Naive thymus-derived CD4-positive, alpha-beta T cell (primary cell): ENCODE results near the gene ELOA. TPM values are rescaled to one million over a fixed set of nuclear protein-coding genes. Genes with fewer than 3 reads are reported as not detected.

Experiments
- ATAC-seq: fragments of 150-1000 bp; cut with Tn5 transposase; 2 replicates; pipeline ENCODE4 v1.10.0; 2021; ENCODE audit warnings: mild to moderate bottlenecking, moderate library complexity
- CTCF ChIA-PET: fragments of 350-600 bp; sonication (Branson Sonifier 250); formaldehyde crosslinking; loops from one replicate; lab custom pipeline; 2021; ENCODE audit warnings: antibody characterized with exemption; lab: Charles Lee
- POLR2A ChIA-PET: fragments of 350-600 bp; sonication (Branson Sonifier 250); formaldehyde crosslinking; loops from one replicate; lab custom pipeline; 2021; ENCODE audit warnings: antibody characterized with exemption, inconsistent platforms; lab: Charles Lee
- DNase-seq, 9 donors: peaks; one replicate each; pipeline versions ENCODE4 v3.0.0 to v3.0.0-alpha.2; 2020 to 2022; ENCODE audit warnings: mixed read lengths in 1 of 9
- H3K27ac ChIP-seq: one replicate; pipeline ENCODE4 v1.7.0; 2013; ENCODE audit warnings: mild to moderate bottlenecking, low read depth, low read length, moderate library complexity
- H3K27me3 ChIP-seq, 2 donors: one replicate each; pipeline ENCODE4 v1.7.0; 2013; ENCODE audit warnings: low read length in 2 of 2, mild to moderate bottlenecking in 2 of 2, moderate library complexity in 2 of 2; ENCODE audit not compliant: control insufficient read depth in 2 of 2, insufficient read depth in 2 of 2
- H3K36me3 ChIP-seq, 3 experiments: 1 replicate in 2 of 3; 2 replicates in 1 of 3; pipeline ENCODE4 v1.7.0; 2013; ENCODE audit warnings: low read length in 3 of 3, mild to moderate bottlenecking in 3 of 3, moderate library complexity in 1 of 3; ENCODE audit not compliant: insufficient read depth in 3 of 3, control insufficient read depth in 2 of 3
- H3K4me1 ChIP-seq, 2 donors: one replicate each; pipeline ENCODE4 v1.7.0; 2013; ENCODE audit warnings: low read length in 2 of 2, mild to moderate bottlenecking in 2 of 2, moderate library complexity in 1 of 2; ENCODE audit not compliant: control insufficient read depth in 2 of 2, insufficient read depth in 2 of 2
- H3K4me3 ChIP-seq: 2 replicates; pipeline ENCODE4 v1.7.0; 2013; ENCODE audit warnings: mild to moderate bottlenecking, low read length
- H3K9me3 ChIP-seq, 3 experiments: 1 replicate in 2 of 3; 2 replicates in 1 of 3; pipeline ENCODE4 v1.7.0; 2013; ENCODE audit warnings: low read length in 3 of 3; ENCODE audit not compliant: control insufficient read depth in 2 of 3
- H3K27ac Mint-ChIP-seq, 9 donors: one replicate each; pipeline ENCODE4 v1.8.0; 2020 to 2022; ENCODE audit warnings: mixed read lengths in 9 of 9, mild to moderate bottlenecking in 8 of 9, moderate library complexity in 5 of 9, inconsistent platforms in 2 of 9
- H3K27me3 Mint-ChIP-seq, 5 donors: one replicate each; pipeline ENCODE4 v1.8.0; 2021 to 2022; ENCODE audit warnings: mixed read lengths in 5 of 5, mild to moderate bottlenecking in 1 of 5
- H3K36me3 Mint-ChIP-seq, 5 donors: one replicate each; pipeline ENCODE4 v1.8.0; 2020 to 2022; ENCODE audit warnings: mixed read lengths in 5 of 5, mild to moderate bottlenecking in 3 of 5, inconsistent platforms in 1 of 5
- H3K4me1 Mint-ChIP-seq, 7 donors: one replicate each; pipeline ENCODE4 v1.8.0; 2020 to 2022; ENCODE audit warnings: mixed read lengths in 7 of 7, mild to moderate bottlenecking in 3 of 7, inconsistent platforms in 1 of 7
- H3K4me3 Mint-ChIP-seq, 10 donors: one replicate each; pipeline ENCODE4 v1.8.0; 2020 to 2022; ENCODE audit warnings: mild to moderate bottlenecking in 10 of 10, mixed read lengths in 10 of 10, moderate library complexity in 6 of 10, inconsistent platforms in 2 of 10
- H3K9me3 Mint-ChIP-seq, 11 donors: one replicate each; pipeline ENCODE4 v1.8.0; 2020 to 2022; ENCODE audit warnings: mixed read lengths in 11 of 11, mild to moderate bottlenecking in 4 of 11, inconsistent platforms in 1 of 11, moderate library complexity in 1 of 11
- intact Hi-C, 2 donors: fragments of 100-400 bp; cut with micrococcal nuclease; formaldehyde crosslinking; loops; one replicate each; pipeline ENCODE4 v1.15.1; 2023
- polyA plus RNA-seq, 2 donors: library from polyadenylated mRNA; unstranded; fragments of 300-500 nt; fragmentation: Illumina TruSeq; gene quantifications; one replicate each; pipeline ENCODE4 v1.2.3, GENCODE V29; 2021
- total RNA-seq, 6 experiments: library from RNA in 5 of 6; stranded (reverse) in 5 of 6; gene quantifications; 1 replicate in 5 of 6; 2 replicates in 1 of 6; pipeline ENCODE4 v1.2.3 and lab custom pipeline; 2021 to 2026

Gene ELOA
- total and polyA plus RNA-seq, 7 experiments from 2014 or later = 20.3 to 36.1 (median 30.4) TPM

- Histone ChIP-seq H3K4me3 (no peak overlapping the region), H3K9me3 (no peaks in the 10 kb centered on the region), H3K27ac (no peak overlapping the region), H3K36me3 (peaks cover 0 to 45% (median 0%) of the 10 kb centered on the region in 3 experiments), H3K27me3 (no peaks in the 10 kb centered on the region), H3K4me1 (peaks cover 7 to 15% of the 10 kb centered on the region in 2 donors)
- ChIA-PET POLR2A (interaction anchor here (0.6 to 7.3 kb wide), 5 partner anchors 9 to 1835 kb away, joined by 3 to 53 read pairs (median 3); partner anchors contain the start of gene PITHD1), CTCF (interaction anchor here (1.0 kb wide), 1 partner anchor 119 kb away, joined by 3 read pairs; no protein-coding TSS in a partner anchor)
- ATAC-seq (no peak), DNase-seq (no peak)
- Mint-ChIP-seq H3K27ac (peak overlapping the region in 2 of 9 donors; percentile 22 to 72), H3K27me3 (no peaks in the 10 kb centered on the region), H3K4me1 (peaks cover 6 to 25% (median 15%) of the 10 kb centered on the region in 7 donors), H3K9me3 (no peaks in the 10 kb centered on the region), H3K36me3 (peaks cover 0 to 4% (median 0%) of the 10 kb centered on the region in 5 donors), H3K4me3 (no peak overlapping the region)
- intact Hi-C loops = no loop called here
Observed at GRCh38 chr1:23797478-23798448, 54.5 kb downstream of the ELOA start.

GRCh38 chr1:23798662-23799142 lies 55.4 kb downstream of the ELOA start:
- peaks cover 7 to 15% of the 10 kb centered on the region in 2 donors for H3K4me1 ChIP-seq
- POLR2A ChIA-PET = interaction anchor here (4.1 to 7.3 kb wide), 2 partner anchors 7 to 21 kb away, joined by 36 to 53 read pairs; partner anchors contain the start of genes LYPLA2 and PITHD1
- H3K36me3 Mint-ChIP-seq = peaks cover 0 to 6% (median 0%) of the 10 kb centered on the region in 5 donors
- no peak overlapping the region for H3K4me3 ChIP-seq
- H3K27ac ChIP-seq = peak overlapping the region; percentile 43
- CTCF ChIA-PET = interaction anchor here (1.0 kb wide), 1 partner anchor 118 kb away, joined by 3 read pairs; no protein-coding TSS in a partner anchor
- H3K4me1 Mint-ChIP-seq = peaks cover 6 to 25% (median 15%) of the 10 kb centered on the region in 7 donors
- H3K27me3 Mint-ChIP-seq = no peaks in the 10 kb centered on the region
- no peaks in the 10 kb centered on the region for H3K9me3 ChIP-seq
- H3K36me3 ChIP-seq = peaks cover 0 to 37% (median 0%) of the 10 kb centered on the region in 3 experiments
- no peak for DNase-seq
- intact Hi-C loops = no loop called here
- H3K27me3 ChIP-seq = no peaks in the 10 kb centered on the region
- H3K27ac Mint-ChIP-seq = peak overlapping the region in 3 of 9 donors; percentile 39 to 52 (median 41)
- H3K4me3 Mint-ChIP-seq = peak overlapping the region in 6 of 10 donors; percentile 38 to 92 (median 80)
- ATAC-seq = no peak
- H3K9me3 Mint-ChIP-seq = no peaks in the 10 kb centered on the region

- peaks cover 0 to 11% (median 0%) of the 10 kb centered on the region in 5 donors for H3K36me3 Mint-ChIP-seq
- Histone ChIP-seq H3K4me1 (peaks cover 7 to 15% of the 10 kb centered on the region in 2 donors), H3K4me3 (peak overlapping the region; percentile 84), H3K9me3 (no peaks in the 10 kb centered on the region), H3K27me3 (no peaks in the 10 kb centered on the region), H3K27ac (peak overlapping the region; percentile 91), H3K36me3 (peaks cover 0 to 35% (median 0%) of the 10 kb centered on the region in 3 experiments)
- H3K4me3 Mint-ChIP-seq = peak overlapping the region in 9 of 10 donors; percentile 59 to 92 (median 85)
- no peaks in the 10 kb centered on the region for H3K27me3 Mint-ChIP-seq
- intact Hi-C loops = no loop called here
- POLR2A ChIA-PET = interaction anchor here (0.7 to 7.3 kb wide), 5 partner anchors 7 to 66 kb away, joined by 3 to 53 read pairs (median 36); partner anchors contain the start of genes HMGCL, LYPLA2 and PITHD1
- H3K4me1 Mint-ChIP-seq = peaks cover 6 to 25% (median 15%) of the 10 kb centered on the region in 7 donors
- H3K9me3 Mint-ChIP-seq = no peaks in the 10 kb centered on the region
- peak overlapping the region in 4 of 9 donors; percentile 55 to 92 (median 78) for H3K27ac Mint-ChIP-seq
- CTCF ChIA-PET = interaction anchor here (0.6 kb wide), 1 partner anchor 33 kb away, joined by 4 read pairs; no protein-coding TSS in a partner anchor
- ATAC-seq = no peak
- DNase-seq = no peak
Observed at GRCh38 chr1:23799255-23799569, 55.9 kb downstream of the ELOA start.

- ATAC-seq = no peak
Observed at GRCh38 chr1:23799570-23800399, 56.5 kb downstream of the ELOA start.

GRCh38 chr1:23800400-23801337 lies 57.4 kb downstream of the ELOA start, which contains the start of gene GALE:
Gene GALE, minus strand, starts transcription at chr1:23800754. Its CDS starts 1,747 bp downstream, at chr1:23799007.
- POLR2A ChIA-PET = interaction anchor here (0.6 to 7.3 kb wide), 14 partner anchors 9 to 1427 kb away, joined by 3 to 53 read pairs (median 6); partner anchors contain the start of genes ELOA, HMGCL, LYPLA2 and PITHD1
- CTCF ChIA-PET = interaction anchor here (0.9 to 2.6 kb wide), 3 partner anchors 9 to 29 kb away, joined by 3 to 9 read pairs (median 3); partner anchors contain the start of gene LYPLA2
- Mint-ChIP-seq H3K4me3 (peak within 1 kb of the TSS; percentile 79 to 94 (median 88)), H3K27me3 (no peaks in the 10 kb centered on the region), H3K27ac (peak within 1 kb of the TSS; percentile 81 to 95 (median 92)), H3K4me1 (peaks cover 6 to 25% (median 15%) of the 10 kb centered on the region in 7 donors), H3K9me3 (no peaks in the 10 kb centered on the region), H3K36me3 (peaks cover 0 to 11% (median 0%) of the 10 kb centered on the region in 5 donors)
- Histone ChIP-seq H3K9me3 (no peaks in the 10 kb centered on the region), H3K4me3 (peak within 1 kb of the TSS; percentile 84), H3K27me3 (no peaks in the 10 kb centered on the region), H3K27ac (peak within 1 kb of the TSS; percentile 91), H3K4me1 (peaks cover 7 to 15% of the 10 kb centered on the region in 2 donors), H3K36me3 (peaks cover 0 to 20% (median 0%) of the 10 kb centered on the region in 3 experiments)
- ATAC-seq = peak; percentile 97
- DNase-seq = peak; percentile 87 to 96 (median 94)
- intact Hi-C loops = loop anchor here (1.0 to 2.0 kb wide), 12 partner anchors 9 to 432 kb away; partner anchors contain the start of genes ELOA (in 2 of the 2), LYPLA2 (in 2 of the 2), PITHD1 (in 2 of the 2) and PNRC2 (in 2 of the 2)

More at GRCh38 chr1:23799570-23800399, 56.5 kb downstream of the ELOA start:
- Mint-ChIP-seq H3K4me3 (peak overlapping the region; percentile 79 to 94 (median 88)), H3K27ac (peak overlapping the region; percentile 4 to 94 (median 89)), H3K4me1 (peaks cover 6 to 25% (median 15%) of the 10 kb centered on the region in 7 donors), H3K9me3 (no peaks in the 10 kb centered on the region), H3K27me3 (no peaks in the 10 kb centered on the region), H3K36me3 (peaks cover 0 to 15% (median 0%) of the 10 kb centered on the region in 5 donors)
- no peaks in the 10 kb centered on the region for H3K27me3 ChIP-seq
- peaks cover 7 to 15% of the 10 kb centered on the region in 2 donors for H3K4me1 ChIP-seq
- intact Hi-C loops = loop anchor here (1.0 to 2.0 kb wide), 12 partner anchors 8 to 431 kb away; partner anchors contain the start of genes ELOA (in 2 of the 2), LYPLA2 (in 2 of the 2), PITHD1 (in 2 of the 2) and PNRC2 (in 2 of the 2)
- H3K27ac ChIP-seq = peak overlapping the region; percentile 91
- peak in 1 of 9 donors; percentile 36 for DNase-seq
- H3K9me3 ChIP-seq = no peaks in the 10 kb centered on the region
- peak overlapping the region; percentile 84 for H3K4me3 ChIP-seq
- POLR2A ChIA-PET = interaction anchor here (0.7 to 7.3 kb wide), 9 partner anchors 8 to 105 kb away, joined by 3 to 53 read pairs (median 11); partner anchors contain the start of genes HMGCL, LYPLA2 and PITHD1
- H3K36me3 ChIP-seq = peaks cover 0 to 29% (median 0%) of the 10 kb centered on the region in 3 experiments
- CTCF ChIA-PET = interaction anchor here (0.6 to 1.0 kb wide), 3 partner anchors 8 to 33 kb away, joined by 3 to 4 read pairs (median 3); partner anchors contain the start of gene LYPLA2
